GM21529 (cell line): ENCODE data around the gene AQP2.

ENCODE experiments used
- ATAC-seq: cut with Tn5 transposase; IDR thresholded peaks from one replicate; pipeline ENCODE4 v1.9.1; 2021; ENCODE audit not compliant: unreplicated experiment

Gene AQP2

GRCh38 chr12:49939707-49940106 lies 10.8 kb upstream of the AQP2 start:
- no peak for ATAC-seq

- no peak for ATAC-seq
Measured at GRCh38 chr12:49941556-49942511, 8.7 kb upstream of the AQP2 start.

- ATAC-seq, result no peak
Measured at GRCh38 chr12:49942512-49942893, 8.0 kb upstream of the AQP2 start.

- no peak for ATAC-seq
Measured at GRCh38 chr12:49942921-49943624, 7.5 kb upstream of the AQP2 start.

GRCh38 chr12:49943625-49943960 lies 6.9 kb upstream of the AQP2 start:
- ATAC-seq, result no peak

- no peak for ATAC-seq
Measured at GRCh38 chr12:49944046-49944445, 6.5 kb upstream of the AQP2 start.

- no peak for ATAC-seq
Measured at GRCh38 chr12:49944718-49945117, 5.8 kb upstream of the AQP2 start.

GRCh38 chr12:49945394-49946080 lies 5.0 kb upstream of the AQP2 start:
- ATAC-seq, result peak; percentile 92

GRCh38 chr12:49946086-49946485 lies 4.5 kb upstream of the AQP2 start:
- ATAC-seq, result no peak

GRCh38 chr12:49946497-49946896 lies 4.0 kb upstream of the AQP2 start:
- ATAC-seq, result no peak

GRCh38 chr12:49947593-49948226 lies 2.8 kb upstream of the AQP2 start:
- ATAC-seq, result no peak

GRCh38 chr12:49948866-49949845 lies 1.4 kb upstream of the AQP2 start:
- no peak for ATAC-seq

- no peak for ATAC-seq
Measured at GRCh38 chr12:49949866-49950265, 671 bp upstream of the AQP2 start.

GRCh38 chr12:49951411-49952240 lies 1.1 kb downstream of the AQP2 start:
- ATAC-seq, result no peak

- ATAC-seq, result no peak
Measured at GRCh38 chr12:49952391-49953055, 2.0 kb downstream of the AQP2 start.

- ATAC-seq, result no peak
Measured at GRCh38 chr12:49953151-49953550, 2.6 kb downstream of the AQP2 start.

GRCh38 chr12:49953961-49954846 lies 3.7 kb downstream of the AQP2 start:
- no peak for ATAC-seq
